OCI-M2 (cell line): ENCODE measurements around the gene CBY1.

ENCODE experiments used
- DNase-seq: peaks from one replicate; lab custom pipeline; 2025; ENCODE audit not compliant: unreplicated experiment; lab: John Stamatoyannopoulos, UW

CBY1 gene

DNA sequence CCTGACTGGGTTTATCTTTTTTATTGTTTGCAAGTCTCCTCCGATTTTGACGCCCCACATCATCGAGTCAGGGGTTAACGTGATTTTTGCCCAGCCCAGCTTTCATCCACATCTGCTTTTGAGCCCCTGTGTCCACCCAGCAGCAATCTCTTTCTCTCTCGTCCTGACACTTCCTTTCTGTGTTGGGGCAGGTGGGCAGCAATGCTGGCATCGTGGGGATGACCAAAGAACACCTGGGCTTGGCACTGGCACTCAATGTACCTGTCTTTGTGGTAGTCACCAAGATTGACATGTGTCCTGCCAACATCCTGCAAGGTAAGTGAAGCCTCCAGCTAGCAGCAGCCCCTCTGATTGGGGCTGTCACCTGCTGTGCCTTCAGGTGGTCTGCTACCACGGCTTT lies 65.1 kb downstream of the CBY1 start:
- DNase-seq, result no peak
